ENCODE data around the gene NEAT1. TPM values are rescaled to one million over a fixed set of nuclear protein-coding genes. Genes with fewer than 3 reads are reported as not detected.

Gene NEAT1
- total and polyA plus RNA-seq, 9 of the 15 experiments (the other 6 are each of a cell fraction or from before 2014, with no cell fraction given), result 20.1 to 389 (median 62.8) TPM

DNA sequence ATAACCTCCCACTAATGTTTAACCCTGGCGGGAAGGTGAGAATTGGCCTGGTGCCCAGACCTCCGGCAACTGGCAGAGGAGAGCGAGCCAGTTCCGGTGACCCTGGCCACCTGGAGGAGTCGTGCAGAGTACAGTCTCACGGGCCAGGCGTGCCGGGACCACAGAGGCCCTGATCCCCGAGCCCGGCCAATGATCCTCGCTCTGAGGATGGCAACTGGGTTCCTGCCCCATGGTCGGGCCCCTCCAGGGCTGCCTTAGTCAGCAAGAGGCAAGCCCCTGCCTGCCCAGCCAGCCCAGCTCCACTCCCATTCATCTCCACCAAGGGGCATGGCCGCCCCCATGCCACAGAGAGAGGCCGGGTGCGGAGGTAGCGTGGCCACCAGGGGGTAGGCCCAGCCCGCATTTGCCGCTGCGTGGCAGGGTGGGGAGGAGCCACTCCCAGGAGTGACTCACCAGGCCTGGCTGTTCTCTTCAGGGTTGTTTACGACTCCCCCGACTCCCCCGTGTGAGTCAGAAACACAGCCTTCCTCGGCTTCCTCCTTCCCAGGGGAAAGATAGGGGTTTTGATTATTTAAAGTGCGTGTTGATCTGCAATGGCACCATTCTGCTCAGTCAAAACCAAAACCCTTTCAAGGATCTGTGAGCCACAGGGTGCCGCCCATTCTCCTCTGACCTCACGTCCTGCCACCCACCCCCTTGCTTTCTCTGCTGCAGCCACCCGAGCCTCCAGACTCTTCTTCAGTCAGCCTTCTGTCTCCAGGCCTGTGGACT, 40.4 kb upstream of the NEAT1 start, which contains the start of gene SLC25A45 (continued):
- TF ChIP-seq CREM (IDR thresholded peaks at IDR 0.05; ENCODE audit: low read depth) (peak; percentile 78), HDAC8 (tag; IDR thresholded peaks at IDR 0.05) (peak; percentile 88), ZC3H11A (IDR thresholded peaks at IDR 0.05; ENCODE audit: low read depth, low read length) (no peak), NELFE (IDR thresholded peaks at IDR 0.05; ENCODE audit: insufficient read depth, insufficient read length) (no peak), ZC3H8 (IDR thresholded peaks at IDR 0.05) (no peak), ZNF507 (tag; conservative IDR thresholded peaks at IDR 0.05) (no peak), HNRNPH1 (optimal IDR thresholded peaks at IDR 0.05; ENCODE audit: low read depth, low read length) (no peak), DPF2 (IDR thresholded peaks at IDR 0.05) (peak; percentile 97), ZNF764 (CRISPR knock-in tag; IDR thresholded peaks at IDR 0.05; ENCODE audit: low read depth) (no peak), RBM14 (IDR thresholded peaks at IDR 0.05; ENCODE audit: borderline replicate concordance, insufficient read depth, low read depth, low read length) (no peak), SREBF1 (IDR thresholded peaks at IDR 0.05; ENCODE audit: borderline replicate concordance, low read depth, low read length) (no peak), KDM4B (IDR thresholded peaks at IDR 0.05; ENCODE audit: borderline replicate concordance in 2 of 2, low read depth in 1 of 2) (peak in 1 of 2 experiments; percentile 72; a peak in 1 of 4 replicates), TGIF2 (CRISPR knock-in tag; IDR thresholded peaks at IDR 0.05) (no peak), TRIM28 (IDR thresholded peaks at IDR 0.05) (no peak)
- TF ChIP-seq, protein P1, sequence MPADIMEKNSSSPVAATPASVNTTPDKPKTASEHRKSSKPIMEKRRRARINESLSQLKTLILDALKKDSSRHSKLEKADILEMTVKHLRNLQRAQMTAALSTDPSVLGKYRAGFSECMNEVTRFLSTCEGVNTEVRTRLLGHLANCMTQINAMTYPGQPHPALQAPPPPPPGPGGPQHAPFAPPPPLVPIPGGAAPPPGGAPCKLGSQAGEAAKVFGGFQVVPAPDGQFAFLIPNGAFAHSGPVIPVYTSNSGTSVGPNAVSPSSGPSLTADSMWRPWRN (IDR thresholded peaks at IDR 0.05; ENCODE audit: low read depth), result peak; percentile 12; the same call in 1 of the 2 replicates
- TF ChIP-seq, protein P2, sequence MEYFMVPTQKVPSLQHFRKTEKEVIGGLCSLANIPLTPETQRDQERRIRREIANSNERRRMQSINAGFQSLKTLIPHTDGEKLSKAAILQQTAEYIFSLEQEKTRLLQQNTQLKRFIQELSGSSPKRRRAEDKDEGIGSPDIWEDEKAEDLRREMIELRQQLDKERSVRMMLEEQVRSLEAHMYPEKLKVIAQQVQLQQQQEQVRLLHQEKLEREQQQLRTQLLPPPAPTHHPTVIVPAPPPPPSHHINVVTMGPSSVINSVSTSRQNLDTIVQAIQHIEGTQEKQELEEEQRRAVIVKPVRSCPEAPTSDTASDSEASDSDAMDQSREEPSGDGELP (CRISPR knock-in tag; IDR thresholded peaks at IDR 0.05; ENCODE audit: borderline replicate concordance), result peak; percentile 88
- TF ChIP-seq, protein P3, sequence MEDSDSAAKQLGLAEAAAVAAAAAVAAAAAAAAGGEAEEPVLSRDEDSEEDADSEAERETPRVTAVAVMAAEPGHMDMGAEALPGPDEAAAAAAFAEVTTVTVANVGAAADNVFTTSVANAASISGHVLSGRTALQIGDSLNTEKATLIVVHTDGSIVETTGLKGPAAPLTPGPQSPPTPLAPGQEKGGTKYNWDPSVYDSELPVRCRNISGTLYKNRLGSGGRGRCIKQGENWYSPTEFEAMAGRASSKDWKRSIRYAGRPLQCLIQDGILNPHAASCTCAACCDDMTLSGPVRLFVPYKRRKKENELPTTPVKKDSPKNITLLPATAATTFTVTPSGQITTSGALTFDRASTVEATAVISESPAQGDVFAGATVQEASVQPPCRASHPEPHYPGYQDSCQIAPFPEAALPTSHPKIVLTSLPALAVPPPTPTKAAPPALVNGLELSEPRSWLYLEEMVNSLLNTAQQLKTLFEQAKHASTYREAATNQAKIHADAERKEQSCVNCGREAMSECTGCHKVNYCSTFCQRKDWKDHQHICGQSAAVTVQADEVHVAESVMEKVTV (CRISPR knock-in tag; IDR thresholded peaks at IDR 0.05), result peak; percentile 94
- TF ChIP-seq, protein P4, sequence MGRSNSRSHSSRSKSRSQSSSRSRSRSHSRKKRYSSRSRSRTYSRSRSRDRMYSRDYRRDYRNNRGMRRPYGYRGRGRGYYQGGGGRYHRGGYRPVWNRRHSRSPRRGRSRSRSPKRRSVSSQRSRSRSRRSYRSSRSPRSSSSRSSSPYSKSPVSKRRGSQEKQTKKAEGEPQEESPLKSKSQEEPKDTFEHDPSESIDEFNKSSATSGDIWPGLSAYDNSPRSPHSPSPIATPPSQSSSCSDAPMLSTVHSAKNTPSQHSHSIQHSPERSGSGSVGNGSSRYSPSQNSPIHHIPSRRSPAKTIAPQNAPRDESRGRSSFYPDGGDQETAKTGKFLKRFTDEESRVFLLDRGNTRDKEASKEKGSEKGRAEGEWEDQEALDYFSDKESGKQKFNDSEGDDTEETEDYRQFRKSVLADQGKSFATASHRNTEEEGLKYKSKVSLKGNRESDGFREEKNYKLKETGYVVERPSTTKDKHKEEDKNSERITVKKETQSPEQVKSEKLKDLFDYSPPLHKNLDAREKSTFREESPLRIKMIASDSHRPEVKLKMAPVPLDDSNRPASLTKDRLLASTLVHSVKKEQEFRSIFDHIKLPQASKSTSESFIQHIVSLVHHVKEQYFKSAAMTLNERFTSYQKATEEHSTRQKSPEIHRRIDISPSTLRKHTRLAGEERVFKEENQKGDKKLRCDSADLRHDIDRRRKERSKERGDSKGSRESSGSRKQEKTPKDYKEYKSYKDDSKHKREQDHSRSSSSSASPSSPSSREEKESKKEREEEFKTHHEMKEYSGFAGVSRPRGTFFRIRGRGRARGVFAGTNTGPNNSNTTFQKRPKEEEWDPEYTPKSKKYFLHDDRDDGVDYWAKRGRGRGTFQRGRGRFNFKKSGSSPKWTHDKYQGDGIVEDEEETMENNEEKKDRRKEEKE (IDR thresholded peaks at IDR 0.05; ENCODE audit: borderline replicate concordance in 1 of 2, control insufficient read depth in 1 of 2, low read depth in 2 of 2, low read length in 1 of 2), result 0 out of 4 replicates have a peak, but pooled peaks of 1 of the 2 experiments have one; percentile 56
- TF ChIP-seq, protein P5, sequence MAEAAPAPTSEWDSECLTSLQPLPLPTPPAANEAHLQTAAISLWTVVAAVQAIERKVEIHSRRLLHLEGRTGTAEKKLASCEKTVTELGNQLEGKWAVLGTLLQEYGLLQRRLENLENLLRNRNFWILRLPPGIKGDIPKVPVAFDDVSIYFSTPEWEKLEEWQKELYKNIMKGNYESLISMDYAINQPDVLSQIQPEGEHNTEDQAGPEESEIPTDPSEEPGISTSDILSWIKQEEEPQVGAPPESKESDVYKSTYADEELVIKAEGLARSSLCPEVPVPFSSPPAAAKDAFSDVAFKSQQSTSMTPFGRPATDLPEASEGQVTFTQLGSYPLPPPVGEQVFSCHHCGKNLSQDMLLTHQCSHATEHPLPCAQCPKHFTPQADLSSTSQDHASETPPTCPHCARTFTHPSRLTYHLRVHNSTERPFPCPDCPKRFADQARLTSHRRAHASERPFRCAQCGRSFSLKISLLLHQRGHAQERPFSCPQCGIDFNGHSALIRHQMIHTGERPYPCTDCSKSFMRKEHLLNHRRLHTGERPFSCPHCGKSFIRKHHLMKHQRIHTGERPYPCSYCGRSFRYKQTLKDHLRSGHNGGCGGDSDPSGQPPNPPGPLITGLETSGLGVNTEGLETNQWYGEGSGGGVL (CRISPR knock-in tag; IDR thresholded peaks at IDR 0.05), result no peak

Data from K562 (cell line).